ENCODE measurements around the gene SRGAP1.

- TF ChIP-seq CTCF (IDR thresholded peaks at IDR 0.05): no peak
- no peak for TF ChIP-seq POLR2A (IDR thresholded peaks at IDR 0.05)
Observed at GRCh38 chr12:63836936-63837335, 7.6 kb upstream of the SRGAP1 start.

All from right lobe of liver (tissue), 4 donors.